Measurements from ENCODE around the gene MCOLN3.
A peak's percentile ranks its signal among the peaks of the same experiment; 100 is the strongest.

The MCOLN3 gene, protein sequence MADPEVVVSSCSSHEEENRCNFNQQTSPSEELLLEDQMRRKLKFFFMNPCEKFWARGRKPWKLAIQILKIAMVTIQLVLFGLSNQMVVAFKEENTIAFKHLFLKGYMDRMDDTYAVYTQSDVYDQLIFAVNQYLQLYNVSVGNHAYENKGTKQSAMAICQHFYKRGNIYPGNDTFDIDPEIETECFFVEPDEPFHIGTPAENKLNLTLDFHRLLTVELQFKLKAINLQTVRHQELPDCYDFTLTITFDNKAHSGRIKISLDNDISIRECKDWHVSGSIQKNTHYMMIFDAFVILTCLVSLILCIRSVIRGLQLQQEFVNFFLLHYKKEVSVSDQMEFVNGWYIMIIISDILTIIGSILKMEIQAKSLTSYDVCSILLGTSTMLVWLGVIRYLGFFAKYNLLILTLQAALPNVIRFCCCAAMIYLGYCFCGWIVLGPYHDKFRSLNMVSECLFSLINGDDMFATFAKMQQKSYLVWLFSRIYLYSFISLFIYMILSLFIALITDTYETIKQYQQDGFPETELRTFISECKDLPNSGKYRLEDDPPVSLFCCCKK

DNA sequence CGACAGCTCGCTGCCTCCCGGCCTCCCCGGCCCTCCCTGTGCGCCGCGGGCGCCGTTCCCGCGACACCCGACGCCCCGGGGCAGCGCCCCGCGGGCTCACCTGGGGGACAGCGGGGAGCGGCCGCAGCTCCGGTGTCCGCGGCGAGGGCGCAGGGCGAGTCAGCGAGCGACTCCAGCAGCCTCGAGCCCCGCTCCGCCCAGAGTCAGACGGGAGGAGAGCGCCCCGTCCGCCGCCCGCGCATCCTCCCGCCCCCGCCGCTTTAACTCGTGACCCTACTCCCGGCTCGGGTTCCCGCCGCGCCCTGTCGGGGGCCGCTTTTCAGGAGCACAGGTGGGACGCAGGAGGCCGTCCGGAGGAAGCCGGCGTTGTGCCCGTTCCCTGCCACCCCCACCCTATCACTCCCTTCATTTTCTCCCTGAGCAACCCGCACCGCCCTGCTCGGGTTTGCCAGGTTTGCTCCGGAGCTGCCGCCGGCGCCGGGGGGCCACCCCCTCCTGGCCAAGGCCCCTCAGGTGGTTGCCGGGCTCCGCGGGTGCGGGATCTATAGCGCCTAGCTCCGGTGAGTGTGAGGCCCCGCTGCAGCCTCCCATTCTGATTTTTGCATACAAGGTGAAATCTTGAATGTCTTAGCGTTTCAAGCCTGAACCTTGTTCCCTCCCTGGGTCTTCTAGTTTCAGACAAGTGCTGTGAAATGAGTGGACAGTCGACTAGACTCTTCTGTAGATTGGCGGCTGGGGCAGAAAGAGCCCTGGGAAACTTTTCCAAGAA is at the start of gene MCOLN3:
Gene MCOLN3, minus strand, starts transcription at position 205 of the 769 bp plus-strand sequence. CDS start 3,140 bp downstream, outside the sequence.
- no peak for DNase-seq
- Histone ChIP-seq H3K4me3 (ENCODE audit: low read depth, low read length) (peak within 1 kb of the TSS; percentile 42), H3K36me3 (replicated peaks) (no peaks in the 10 kb centered on the region), H3K27me3 (replicated peaks) (peaks cover 65% of the 10 kb centered on the region), H3K27ac (no peak within 1 kb of the TSS)
- in situ Hi-C loops (cut with HindIII; ENCODE audit: low pct_ligation_motif_present, low sequenced_read_pairs), result no loop called here
- TF ChIP-seq, protein P1, sequence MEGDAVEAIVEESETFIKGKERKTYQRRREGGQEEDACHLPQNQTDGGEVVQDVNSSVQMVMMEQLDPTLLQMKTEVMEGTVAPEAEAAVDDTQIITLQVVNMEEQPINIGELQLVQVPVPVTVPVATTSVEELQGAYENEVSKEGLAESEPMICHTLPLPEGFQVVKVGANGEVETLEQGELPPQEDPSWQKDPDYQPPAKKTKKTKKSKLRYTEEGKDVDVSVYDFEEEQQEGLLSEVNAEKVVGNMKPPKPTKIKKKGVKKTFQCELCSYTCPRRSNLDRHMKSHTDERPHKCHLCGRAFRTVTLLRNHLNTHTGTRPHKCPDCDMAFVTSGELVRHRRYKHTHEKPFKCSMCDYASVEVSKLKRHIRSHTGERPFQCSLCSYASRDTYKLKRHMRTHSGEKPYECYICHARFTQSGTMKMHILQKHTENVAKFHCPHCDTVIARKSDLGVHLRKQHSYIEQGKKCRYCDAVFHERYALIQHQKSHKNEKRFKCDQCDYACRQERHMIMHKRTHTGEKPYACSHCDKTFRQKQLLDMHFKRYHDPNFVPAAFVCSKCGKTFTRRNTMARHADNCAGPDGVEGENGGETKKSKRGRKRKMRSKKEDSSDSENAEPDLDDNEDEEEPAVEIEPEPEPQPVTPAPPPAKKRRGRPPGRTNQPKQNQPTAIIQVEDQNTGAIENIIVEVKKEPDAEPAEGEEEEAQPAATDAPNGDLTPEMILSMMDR (IDR thresholded peaks at IDR 0.05; ENCODE audit: low read depth, low read length, missing control alignments), result no peak

- no peaks in the 10 kb centered on the region for H3K36me3 ChIP-seq (replicated peaks)
- in situ Hi-C loops (cut with HindIII; ENCODE audit: low pct_ligation_motif_present, low sequenced_read_pairs), result no loop called here
Observed at GRCh38 chr1:85093644-85094043, 45.3 kb upstream of the MCOLN3 start.

DNA sequence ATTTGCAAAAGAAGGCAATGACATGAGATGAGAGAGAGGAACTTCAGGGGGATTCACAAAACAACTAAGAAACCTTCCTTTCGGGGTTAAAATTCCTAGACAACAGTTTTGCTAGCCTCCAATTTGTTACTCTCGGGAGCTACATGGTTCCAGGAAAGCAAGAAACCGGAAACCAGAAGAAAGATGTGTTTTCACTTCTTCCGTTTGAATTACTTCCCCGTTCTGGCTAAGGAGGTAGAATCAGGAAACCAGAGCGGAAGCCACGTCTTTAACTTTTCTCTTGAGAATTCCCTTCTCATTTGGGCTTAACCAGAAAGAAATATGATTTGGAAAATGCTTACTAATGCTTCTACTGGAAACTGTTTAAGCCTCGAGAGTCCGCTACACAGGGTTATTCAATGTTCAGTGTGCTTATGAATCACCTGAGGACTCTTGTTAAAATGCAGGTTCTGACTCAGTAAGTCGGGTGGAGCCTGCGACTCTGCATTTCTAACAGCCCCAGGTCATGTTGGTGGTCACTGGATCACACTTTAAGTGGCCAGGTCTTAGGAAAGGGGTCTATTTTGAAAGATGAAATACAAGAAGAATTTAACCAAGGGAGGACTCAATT is 43.5 kb upstream of the MCOLN3 start:
- in situ Hi-C loops (cut with HindIII; ENCODE audit: low pct_ligation_motif_present, low sequenced_read_pairs), result no loop called here
- Histone ChIP-seq H3K27ac (no peak overlapping the region), H3K27me3 (replicated peaks) (no peaks in the 10 kb centered on the region), H3K36me3 (replicated peaks) (no peaks in the 10 kb centered on the region), H3K4me3 (ENCODE audit: low read depth, low read length) (no peak overlapping the region)
- no peak for DNase-seq
- TF ChIP-seq, protein P1 (IDR thresholded peaks at IDR 0.05; ENCODE audit: low read depth, low read length, missing control alignments), result no peak

More at GRCh38 chr1:85093644-85094043, 45.3 kb upstream of the MCOLN3 start:
- TF ChIP-seq, protein P1 (IDR thresholded peaks at IDR 0.05; ENCODE audit: low read depth, low read length, missing control alignments), result no peak
- no peak overlapping the region for H3K27ac ChIP-seq
- H3K4me3 ChIP-seq (ENCODE audit: low read depth, low read length), result no peak overlapping the region
- H3K27me3 ChIP-seq (replicated peaks), result no peaks in the 10 kb centered on the region
- no peak for DNase-seq

DNA sequence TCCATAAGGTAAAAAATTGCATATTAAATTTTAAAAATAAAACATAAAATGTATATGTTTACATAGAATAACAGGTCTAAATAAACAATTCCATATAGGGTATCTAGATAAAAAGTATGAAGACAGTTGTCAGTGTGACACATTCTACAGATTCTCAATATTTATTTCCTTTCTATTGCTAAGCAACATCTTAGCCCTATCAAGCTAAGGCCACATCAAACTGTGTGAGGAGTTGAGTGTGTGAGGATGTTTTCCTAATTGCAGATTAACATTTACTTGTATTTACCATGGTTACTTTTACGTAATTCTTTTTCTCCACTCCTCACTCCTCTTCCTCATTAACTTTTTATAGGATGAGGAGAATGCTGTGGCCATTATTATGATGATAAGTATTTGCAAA is 41.9 kb upstream of the MCOLN3 start:
- TF ChIP-seq, protein P1 (IDR thresholded peaks at IDR 0.05; ENCODE audit: low read depth, low read length, missing control alignments), result no peak
- Histone ChIP-seq H3K27ac (no peak overlapping the region), H3K36me3 (replicated peaks) (no peaks in the 10 kb centered on the region), H3K4me3 (ENCODE audit: low read depth, low read length) (no peak overlapping the region), H3K27me3 (replicated peaks) (no peaks in the 10 kb centered on the region)
- no peak for DNase-seq
- in situ Hi-C loops (cut with HindIII; ENCODE audit: low pct_ligation_motif_present, low sequenced_read_pairs), result no loop called here

- H3K27me3 ChIP-seq (replicated peaks), result no peaks in the 10 kb centered on the region
- no peak for DNase-seq
- H3K36me3 ChIP-seq (replicated peaks), result no peaks in the 10 kb centered on the region
- H3K27ac ChIP-seq, result no peak overlapping the region
- in situ Hi-C loops (cut with HindIII; ENCODE audit: low pct_ligation_motif_present, low sequenced_read_pairs), result no loop called here
- no peak overlapping the region for H3K4me3 ChIP-seq (ENCODE audit: low read depth, low read length)
- TF ChIP-seq, protein P1 (IDR thresholded peaks at IDR 0.05; ENCODE audit: low read depth, low read length, missing control alignments), result no peak
Observed at GRCh38 chr1:85089203-85089602, 40.9 kb upstream of the MCOLN3 start.
